Mesendoderm (in vitro differentiated cells): ENCODE results near the gene EVI5L.

Experiments used
- DNase-seq: peaks from one replicate; pipeline ENCODE4 v3.0.0; 2013
- H2AK5ac ChIP-seq: 2 replicates; pipeline ENCODE4 v1.6.1; 2013; ENCODE audit warnings: low read length, inconsistent platforms
- H2BK120ac ChIP-seq: 2 replicates; pipeline ENCODE4 v1.6.1; 2013; ENCODE audit warnings: low read depth, mild to moderate bottlenecking, low read length, moderate library complexity, mixed read lengths
- H2BK15ac ChIP-seq: replicated peaks from 2 replicates; pipeline ENCODE4 v1.6.1; 2013; ENCODE audit warnings: low read depth, mild to moderate bottlenecking, moderate library complexity
- H2BK5ac ChIP-seq: 2 replicates; pipeline ENCODE4 v1.6.1; 2013; ENCODE audit warnings: low read length, inconsistent platforms
- H3K18ac ChIP-seq: 2 replicates; pipeline ENCODE4 v1.6.1; 2013; ENCODE audit warnings: mild to moderate bottlenecking, low read length, mixed read lengths
- H3K23ac ChIP-seq: one replicate; pipeline ENCODE4 v1.6.1; 2013; ENCODE audit warnings: low read length
- H3K27ac ChIP-seq: 2 replicates; pipeline ENCODE4 v1.5.1; 2013; ENCODE audit warnings: low read depth, mild to moderate bottlenecking, inconsistent platforms, low read length, moderate library complexity
- H3K27me3 ChIP-seq: 2 replicates; pipeline ENCODE4 v1.6.1; 2013; ENCODE audit warnings: low read length, control low read depth, mild to moderate bottlenecking, inconsistent platforms; ENCODE audit not compliant: insufficient read depth, poor library complexity
- H3K36me3 ChIP-seq: 2 replicates; pipeline ENCODE4 v1.6.1; 2013; ENCODE audit warnings: low read length, inconsistent platforms; ENCODE audit not compliant: control insufficient read depth, insufficient read depth
- H3K4ac ChIP-seq: one replicate; pipeline ENCODE4 v1.6.1; 2013; ENCODE audit warnings: low read depth, mild to moderate bottlenecking, low read length, moderate library complexity
- H3K4me1 ChIP-seq: 2 replicates; pipeline ENCODE4 v1.6.1; 2013; ENCODE audit warnings: low read depth, low read length, inconsistent platforms; ENCODE audit not compliant: control insufficient read depth
- H3K4me2 ChIP-seq: 2 replicates; pipeline ENCODE4 v1.6.1; 2013; ENCODE audit warnings: low read length
- H3K4me3 ChIP-seq: 2 replicates; pipeline ENCODE4 v1.5.1; 2013; ENCODE audit warnings: mild to moderate bottlenecking, low read length
- H3K56ac ChIP-seq: one replicate; pipeline ENCODE4 v1.6.1; 2013; ENCODE audit warnings: low read length
- H3K79me1 ChIP-seq: 2 replicates; pipeline ENCODE4 v1.6.1; 2013; ENCODE audit warnings: low read length, inconsistent platforms
- H3K79me2 ChIP-seq: 2 replicates; pipeline ENCODE4 v1.6.1; 2013; ENCODE audit warnings: mild to moderate bottlenecking, low read length; ENCODE audit not compliant: control insufficient read depth, insufficient read depth
- H3K9ac ChIP-seq: 2 replicates; pipeline ENCODE4 v1.6.1; 2013; ENCODE audit warnings: low read length, inconsistent platforms
- H4K5ac ChIP-seq: one replicate; pipeline ENCODE4 v1.6.1; 2013; ENCODE audit warnings: low read length
- H4K8ac ChIP-seq: one replicate; pipeline ENCODE4 v1.6.1; 2013; ENCODE audit warnings: low read depth, mild to moderate bottlenecking, control low read depth, low read length, moderate library complexity
- WGBS: extraction: QIAGEN DNeasy Blood & Tissue Kit; methylation state at CpG from one replicate; pipeline ENCODE4 v1.1.7; 2013; ENCODE audit warnings: low lambda C conversion rate, missing lambda C conversion rate; ENCODE audit not compliant: insufficient coverage; ENCODE audit errors: extremely low coverage; 5-methylcytosine and 5-hydroxymethylcytosine counted together

Gene EVI5L

DNA sequence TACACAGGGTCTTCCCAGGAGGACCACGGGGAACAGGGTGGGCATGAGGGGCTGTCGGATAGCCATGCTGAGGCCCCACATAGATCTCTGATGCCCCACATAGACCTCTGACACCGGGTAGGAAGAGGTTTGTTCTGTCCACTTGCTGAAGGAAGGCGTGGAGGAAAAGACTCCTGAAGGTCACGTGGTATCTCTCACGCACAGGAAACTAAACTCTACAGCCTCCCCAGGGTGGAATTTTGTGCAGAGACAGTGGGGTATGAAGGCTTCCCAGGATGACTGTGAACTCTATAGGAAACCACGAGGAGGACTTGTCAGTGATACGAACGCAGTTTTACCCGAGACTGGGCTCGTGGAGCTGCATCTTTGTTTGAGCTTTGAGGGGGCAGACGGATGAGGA is 2.8 kb downstream of the EVI5L start:
- no CpG with 5 or more reads among the region's 12 CpGs for WGBS
- Histone ChIP-seq H3K79me2 (no peaks in the 10 kb centered on the region), H3K4me2 (no peak overlapping the region), H2BK15ac (no peak overlapping the region), H3K27me3 (no peaks in the 10 kb centered on the region), H4K5ac (no peak overlapping the region), H3K56ac (no peak overlapping the region), H3K23ac (no peak overlapping the region), H2AK5ac (no peak overlapping the region), H4K8ac (no peak overlapping the region), H3K4me3 (no peak overlapping the region), H3K79me1 (no peaks in the 10 kb centered on the region), H3K27ac (no peak overlapping the region), H3K4me1 (no peaks in the 10 kb centered on the region), H2BK5ac (no peak overlapping the region), H2BK120ac (no peak overlapping the region), H3K36me3 (no peaks in the 10 kb centered on the region), H3K18ac (no peak overlapping the region), H3K4ac (no peak overlapping the region), H3K9ac (no peak overlapping the region)
- DNase-seq = no peak

DNA sequence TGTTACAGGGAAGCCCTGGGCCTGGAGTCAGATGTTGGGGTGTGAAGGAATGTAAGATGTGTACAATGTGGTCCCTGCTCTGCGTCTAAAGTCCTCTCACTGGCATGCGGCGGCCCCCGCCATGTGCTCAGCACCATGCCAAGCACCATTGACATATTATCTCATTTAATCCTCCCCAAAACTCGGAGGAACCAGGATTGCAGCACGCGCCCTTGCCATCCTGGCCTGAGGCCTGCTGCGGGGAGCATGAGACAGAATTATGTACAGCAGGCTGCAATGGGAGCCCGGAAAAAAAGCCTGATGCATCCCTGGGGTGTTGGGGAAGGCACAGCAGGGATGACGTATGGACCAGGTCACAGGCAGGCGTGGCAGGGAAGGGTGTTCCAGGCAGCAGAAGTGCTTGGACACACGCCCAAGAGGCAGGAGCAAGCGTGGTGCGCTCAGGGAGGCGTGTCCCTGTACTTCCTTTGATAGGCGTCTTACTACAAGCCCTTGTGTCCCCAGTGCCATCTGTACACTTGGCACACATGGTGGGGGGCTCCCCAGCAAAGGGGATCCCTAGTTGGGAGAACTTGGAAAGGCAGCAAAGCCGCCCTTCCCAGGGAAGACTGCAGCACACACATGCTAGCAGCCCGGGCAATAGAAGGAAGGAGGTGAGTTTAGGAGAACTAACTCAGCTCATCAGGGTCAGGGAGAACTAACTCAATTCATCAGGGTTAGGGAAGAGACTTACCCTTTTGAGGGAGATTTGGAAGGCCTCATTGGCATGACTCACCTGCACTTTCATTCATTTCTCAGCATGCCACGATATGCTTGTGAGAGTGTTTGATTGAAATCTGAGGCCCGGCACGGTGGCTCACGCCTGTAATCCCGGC is 3.4 kb downstream of the EVI5L start:
- no CpG with 5 or more reads among the region's 23 CpGs for WGBS
- no peak overlapping the region for H4K8ac ChIP-seq

DNA sequence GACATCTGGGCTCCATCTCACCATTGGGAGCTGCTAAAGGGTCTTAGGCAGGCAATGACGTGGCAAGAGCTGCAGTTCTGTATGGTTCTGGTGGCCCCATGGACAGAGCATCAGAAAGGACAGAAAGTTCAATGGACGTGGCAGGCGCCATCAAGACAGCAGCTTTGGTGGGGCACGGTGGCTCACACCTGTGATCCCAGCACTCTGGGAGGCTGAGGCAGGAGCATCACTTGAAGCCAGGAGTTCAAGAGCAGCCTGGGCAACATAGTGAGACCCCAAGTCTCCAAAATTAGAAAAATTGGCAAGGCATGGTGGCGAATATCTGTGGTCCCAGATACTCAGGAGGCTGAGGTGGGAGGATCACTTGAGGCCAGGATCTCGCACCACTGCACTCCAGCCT is 9.5 kb downstream of the EVI5L start:
- no peak overlapping the region for H2BK120ac ChIP-seq
- H4K8ac ChIP-seq = no peak overlapping the region
- no peak overlapping the region for H2AK5ac ChIP-seq
- H3K18ac ChIP-seq = no peak overlapping the region
- H3K4me1 ChIP-seq = no peaks in the 10 kb centered on the region
- H3K9ac ChIP-seq = no peak overlapping the region
- H3K4me3 ChIP-seq = no peak overlapping the region
- no peaks in the 10 kb centered on the region for H3K79me1 ChIP-seq
- H3K4ac ChIP-seq = no peak overlapping the region
- no peak overlapping the region for H4K5ac ChIP-seq
- H3K23ac ChIP-seq = no peak overlapping the region
- H3K27ac ChIP-seq = no peak overlapping the region
- H3K79me2 ChIP-seq = no peaks in the 10 kb centered on the region
- DNase-seq = no peak
- no peaks in the 10 kb centered on the region for H3K27me3 ChIP-seq
- no CpG with 5 or more reads among the region's 6 CpGs for WGBS
- no peak overlapping the region for H3K4me2 ChIP-seq
- no peak overlapping the region for H3K56ac ChIP-seq
- H3K36me3 ChIP-seq = no peaks in the 10 kb centered on the region
- no peak overlapping the region for H2BK15ac ChIP-seq
- H2BK5ac ChIP-seq = no peak overlapping the region

More for the DNA sequence above, 3.4 kb downstream of the EVI5L start:
- Histone ChIP-seq H3K18ac (no peak overlapping the region), H3K27me3 (no peaks in the 10 kb centered on the region), H3K36me3 (no peaks in the 10 kb centered on the region), H3K56ac (no peak overlapping the region), H3K4me1 (no peaks in the 10 kb centered on the region), H3K79me1 (no peaks in the 10 kb centered on the region), H4K5ac (no peak overlapping the region), H3K9ac (no peak overlapping the region), H3K4me2 (no peak overlapping the region), H2BK15ac (no peak overlapping the region), H3K27ac (no peak overlapping the region), H2BK5ac (no peak overlapping the region), H2AK5ac (no peak overlapping the region), H3K4ac (no peak overlapping the region), H3K4me3 (no peak overlapping the region), H3K79me2 (no peaks in the 10 kb centered on the region), H2BK120ac (no peak overlapping the region), H3K23ac (no peak overlapping the region)
- DNase-seq = no peak

DNA sequence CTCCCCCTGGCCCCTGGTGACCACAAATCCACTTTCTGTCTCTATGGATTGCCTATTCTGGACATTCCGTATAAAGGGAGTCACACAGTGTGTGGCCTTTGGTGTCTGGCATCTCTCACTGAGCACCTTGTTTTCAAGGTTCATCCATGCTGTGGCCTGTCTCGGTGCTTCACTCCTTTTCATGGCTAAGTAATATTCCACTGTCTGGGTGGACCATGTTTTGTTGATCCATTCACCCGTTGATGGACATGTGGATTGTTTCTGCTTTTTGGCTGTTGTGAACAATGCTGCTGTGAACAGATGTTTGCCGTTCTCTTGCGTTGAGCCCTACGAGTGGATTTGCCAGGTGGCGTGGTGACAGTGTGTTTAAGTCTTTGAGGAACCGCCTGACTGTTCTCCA is 10.6 kb downstream of the EVI5L start:
- Histone ChIP-seq H3K4me1 (no peaks in the 10 kb centered on the region), H2BK120ac (no peak overlapping the region), H3K4me2 (no peak overlapping the region), H3K18ac (no peak overlapping the region), H4K8ac (no peak overlapping the region), H3K9ac (no peak overlapping the region), H2BK15ac (no peak overlapping the region), H2AK5ac (no peak overlapping the region), H3K27ac (no peak overlapping the region), H3K23ac (no peak overlapping the region), H3K4me3 (no peak overlapping the region), H3K27me3 (no peaks in the 10 kb centered on the region), H3K79me1 (no peaks in the 10 kb centered on the region), H2BK5ac (no peak overlapping the region), H3K79me2 (no peaks in the 10 kb centered on the region), H3K4ac (no peak overlapping the region), H3K36me3 (no peaks in the 10 kb centered on the region), H4K5ac (no peak overlapping the region), H3K56ac (no peak overlapping the region)
- no CpG with 5 or more reads among the region's 8 CpGs for WGBS
- DNase-seq = no peak

DNA sequence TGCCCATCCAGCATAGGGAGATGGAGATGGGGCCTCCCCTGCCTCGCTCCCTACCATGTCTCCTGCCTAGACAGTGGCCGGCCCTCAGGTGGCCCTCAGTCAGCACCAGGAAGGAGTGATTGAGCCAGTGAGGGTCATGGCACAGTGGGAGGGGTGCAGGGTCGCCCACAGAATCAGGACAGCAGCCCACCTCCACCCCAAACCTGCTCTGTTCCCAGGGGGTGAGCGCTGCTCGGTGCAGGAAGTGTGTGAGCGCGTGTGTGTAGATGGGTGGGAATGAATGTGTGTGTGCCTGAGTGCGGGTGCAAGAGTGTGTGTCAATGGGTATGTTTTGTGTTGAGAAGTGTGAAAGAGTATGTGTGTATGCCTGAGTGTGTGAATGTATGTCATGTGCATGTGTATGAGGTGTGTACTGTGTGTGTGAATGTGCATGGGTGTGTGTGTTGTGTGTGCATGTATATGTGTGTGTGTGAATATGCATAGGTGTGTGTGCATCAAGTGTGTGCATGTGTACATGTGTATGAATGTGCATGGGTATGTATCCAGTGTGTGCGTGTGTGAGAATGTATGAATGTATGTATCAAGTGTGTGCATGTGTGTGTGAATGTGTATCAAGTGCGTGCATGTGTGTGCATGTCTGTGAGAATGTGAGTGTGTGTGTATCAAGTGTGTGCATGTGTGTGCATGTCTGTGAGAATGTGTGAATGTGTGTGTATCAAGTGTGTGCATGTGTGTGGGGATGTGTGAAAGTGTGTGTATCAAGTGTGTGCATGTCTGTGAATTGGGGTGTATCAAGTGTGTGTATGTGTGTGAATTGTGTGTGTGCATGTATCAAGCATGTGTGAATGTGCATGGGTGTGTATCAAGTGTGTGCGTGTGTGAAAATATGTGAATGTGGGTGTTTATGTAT is 12.0 kb downstream of the EVI5L start:
- no peak overlapping the region for H2AK5ac ChIP-seq
- no peak overlapping the region for H3K23ac ChIP-seq
- no peak overlapping the region for H4K5ac ChIP-seq
- H3K36me3 ChIP-seq = no peaks in the 10 kb centered on the region
- WGBS = 100% methylated on average over 4 of the region's 11 CpGs
- H3K27ac ChIP-seq = no peak overlapping the region
- H4K8ac ChIP-seq = no peak overlapping the region
- no peak overlapping the region for H2BK120ac ChIP-seq
- no peak overlapping the region for H3K4me2 ChIP-seq
- H3K79me1 ChIP-seq = no peaks in the 10 kb centered on the region
- no peak overlapping the region for H3K56ac ChIP-seq
- no peak overlapping the region for H3K9ac ChIP-seq
- no peak overlapping the region for H3K4ac ChIP-seq
- H2BK5ac ChIP-seq = no peak overlapping the region
- H3K4me3 ChIP-seq = no peak overlapping the region
- H3K79me2 ChIP-seq = no peaks in the 10 kb centered on the region
- H3K4me1 ChIP-seq = no peaks in the 10 kb centered on the region
- H3K18ac ChIP-seq = no peak overlapping the region
- no peaks in the 10 kb centered on the region for H3K27me3 ChIP-seq
- no peak overlapping the region for H2BK15ac ChIP-seq
- no peak for DNase-seq
